Measurements from ENCODE around the gene VPS26B.

Gene VPS26B

DNA sequence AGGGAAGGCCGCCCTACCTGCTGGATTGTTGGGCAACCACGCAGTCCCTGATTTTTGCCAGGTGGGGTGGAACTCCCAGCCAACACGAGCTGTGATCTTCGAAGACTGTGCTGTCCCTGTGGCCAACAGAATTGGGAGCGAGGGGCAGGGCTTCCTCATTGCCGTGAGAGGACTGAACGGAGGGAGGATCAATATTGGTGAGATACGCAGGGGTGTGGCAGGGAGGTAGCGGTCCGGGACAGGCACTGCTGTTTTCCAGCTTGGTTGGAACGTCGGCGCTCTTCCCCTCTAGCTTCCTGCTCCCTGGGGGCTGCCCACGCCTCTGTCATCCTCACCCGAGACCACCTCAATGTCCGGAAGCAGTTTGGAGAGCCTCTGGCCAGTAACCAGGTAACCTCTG is 36.5 kb downstream of the VPS26B start:
- Histone ChIP-seq H3K4me1 (ENCODE audit: control insufficient read depth, insufficient read depth, low read length) (peaks cover 5% of the 10 kb centered on the region), H3K36me3 (ENCODE audit: control insufficient read depth, insufficient read depth, low read length, severe bottlenecking) (peaks cover 70% of the 10 kb centered on the region), H3K9me3 (ENCODE audit: control insufficient read depth, low read length) (no peaks in the 10 kb centered on the region), H3K27me3 (replicated peaks; ENCODE audit: control insufficient read depth, insufficient read depth, low read length) (no peaks in the 10 kb centered on the region), H3K4me3 (ENCODE audit: low read length) (no peak overlapping the region), H3K9ac (ENCODE audit: low read length) (no peak overlapping the region)
- DNase-seq (ENCODE audit: low read depth), result no peak

DNA sequence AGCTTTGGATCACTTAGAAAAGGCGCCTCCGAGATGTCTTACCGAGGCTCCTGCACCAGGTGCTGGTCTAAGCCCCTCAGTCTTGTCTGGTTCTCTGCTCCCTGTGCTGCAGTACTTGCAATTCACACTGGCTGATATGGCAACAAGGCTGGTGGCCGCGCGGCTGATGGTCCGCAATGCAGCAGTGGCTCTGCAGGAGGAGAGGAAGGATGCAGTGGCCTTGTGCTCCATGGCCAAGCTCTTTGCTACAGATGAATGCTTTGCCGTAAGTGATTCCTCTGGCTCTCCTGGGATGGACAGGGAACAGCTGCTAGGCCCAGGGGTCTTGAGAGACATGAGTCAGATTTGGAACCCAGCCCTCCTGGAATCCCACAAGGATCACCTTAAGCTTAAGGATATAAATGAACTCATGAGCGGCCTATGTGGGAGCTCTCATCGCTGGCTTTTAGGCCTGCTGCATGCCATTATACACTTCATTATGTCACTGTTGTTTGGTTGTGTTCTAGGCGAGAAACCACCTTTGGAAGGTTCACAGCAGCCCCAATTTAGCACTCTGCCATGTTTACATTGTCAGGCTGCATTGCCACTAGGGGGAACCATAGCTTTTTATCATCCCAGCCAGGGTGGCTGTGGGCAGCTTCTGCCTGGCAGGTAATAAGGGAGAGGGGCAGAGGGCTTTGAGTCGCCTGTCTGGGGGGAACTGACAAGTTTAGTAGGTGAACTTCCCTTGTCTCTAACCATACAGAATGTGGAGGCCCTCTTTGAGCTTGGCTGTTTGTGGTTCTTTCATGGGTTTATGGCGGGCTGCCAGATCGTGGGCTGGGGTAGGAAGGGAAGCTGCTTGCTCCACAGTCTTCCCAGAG is 37.4 kb downstream of the VPS26B start:
- Histone ChIP-seq H3K36me3 (ENCODE audit: control insufficient read depth, insufficient read depth, low read length, severe bottlenecking) (peaks cover 69% of the 10 kb centered on the region), H3K4me3 (ENCODE audit: low read length) (no peak overlapping the region), H3K27me3 (replicated peaks; ENCODE audit: control insufficient read depth, insufficient read depth, low read length) (no peaks in the 10 kb centered on the region), H3K9me3 (ENCODE audit: control insufficient read depth, low read length) (no peaks in the 10 kb centered on the region), H3K9ac (ENCODE audit: low read length) (no peak overlapping the region), H3K4me1 (ENCODE audit: control insufficient read depth, insufficient read depth, low read length) (peaks cover 7% of the 10 kb centered on the region)
- DNase-seq (ENCODE audit: low read depth), result peak; percentile 25

DNA sequence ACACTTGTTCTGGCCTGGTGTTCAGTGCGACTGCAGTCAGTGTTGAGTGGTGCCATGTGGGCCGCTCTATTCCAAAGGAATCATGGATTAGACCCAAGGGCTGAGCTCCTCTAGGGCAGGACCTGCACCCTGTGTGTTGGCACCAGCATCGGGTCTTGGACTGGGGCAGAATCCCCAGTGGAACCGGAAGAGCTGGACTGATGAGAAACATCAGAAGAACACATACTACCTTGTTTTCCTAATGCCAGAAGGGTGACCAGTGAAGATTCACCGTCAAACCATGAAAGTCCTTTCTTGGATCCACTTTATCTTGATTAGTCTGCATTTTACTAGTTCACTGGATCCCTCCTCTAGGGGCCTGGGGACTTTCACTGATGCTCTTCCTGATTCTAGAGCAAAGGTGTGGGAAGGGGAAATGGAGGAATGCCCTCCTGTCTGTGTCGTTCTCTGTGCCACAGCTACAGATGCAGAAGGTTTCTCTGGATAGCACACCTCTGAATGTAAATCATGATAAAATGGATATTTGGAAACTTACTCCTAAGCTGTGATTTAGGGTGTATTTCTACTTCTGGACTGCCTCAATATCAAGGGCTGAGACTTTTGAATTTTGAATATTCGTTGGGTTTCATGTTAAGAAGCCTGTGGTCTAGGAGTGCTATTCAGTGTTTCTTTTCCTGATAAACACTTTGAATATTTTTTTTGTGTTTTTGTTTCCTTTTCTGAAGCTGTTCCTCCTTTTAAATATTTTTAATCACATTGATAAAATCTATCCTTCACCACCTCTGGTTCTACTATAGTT is 40.7 kb downstream of the VPS26B start:
- Histone ChIP-seq H3K9ac (ENCODE audit: low read length) (no peak overlapping the region), H3K27me3 (replicated peaks; ENCODE audit: control insufficient read depth, insufficient read depth, low read length) (peaks cover 15% of the 10 kb centered on the region), H3K36me3 (ENCODE audit: control insufficient read depth, insufficient read depth, low read length, severe bottlenecking) (peaks cover 44% of the 10 kb centered on the region), H3K9me3 (ENCODE audit: control insufficient read depth, low read length) (no peaks in the 10 kb centered on the region), H3K4me3 (ENCODE audit: low read length) (no peak overlapping the region), H3K4me1 (ENCODE audit: control insufficient read depth, insufficient read depth, low read length) (peaks cover 13% of the 10 kb centered on the region)
- no peak for DNase-seq (ENCODE audit: low read depth)

DNA sequence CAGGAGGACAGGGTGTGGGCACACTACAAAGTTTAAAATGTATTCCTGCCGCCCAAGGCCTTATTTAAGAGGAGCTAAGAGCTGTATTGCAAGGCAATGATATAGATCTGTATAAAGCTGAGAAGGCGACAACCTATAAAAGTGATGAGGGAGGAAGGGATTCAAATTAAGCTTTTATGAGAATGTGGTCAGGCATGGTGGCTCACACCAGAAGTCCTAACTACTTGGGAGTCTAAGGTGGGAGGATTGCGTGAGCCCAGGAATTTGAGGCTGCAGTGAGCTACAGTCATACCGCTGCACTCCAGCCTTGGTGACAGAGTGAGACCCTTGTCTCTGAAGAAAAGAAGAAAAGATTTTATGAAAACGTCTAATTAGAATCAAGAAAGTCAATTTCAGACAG is 42.0 kb downstream of the VPS26B start:
- Histone ChIP-seq H3K4me3 (ENCODE audit: low read length) (peak overlapping the region; percentile 11), H3K9me3 (ENCODE audit: control insufficient read depth, low read length) (no peaks in the 10 kb centered on the region), H3K9ac (ENCODE audit: low read length) (no peak overlapping the region), H3K4me1 (ENCODE audit: control insufficient read depth, insufficient read depth, low read length) (peaks cover 13% of the 10 kb centered on the region), H3K36me3 (ENCODE audit: control insufficient read depth, insufficient read depth, low read length, severe bottlenecking) (peaks cover 31% of the 10 kb centered on the region), H3K27me3 (replicated peaks; ENCODE audit: control insufficient read depth, insufficient read depth, low read length) (peaks cover 24% of the 10 kb centered on the region)
- no peak for DNase-seq (ENCODE audit: low read depth)

DNA sequence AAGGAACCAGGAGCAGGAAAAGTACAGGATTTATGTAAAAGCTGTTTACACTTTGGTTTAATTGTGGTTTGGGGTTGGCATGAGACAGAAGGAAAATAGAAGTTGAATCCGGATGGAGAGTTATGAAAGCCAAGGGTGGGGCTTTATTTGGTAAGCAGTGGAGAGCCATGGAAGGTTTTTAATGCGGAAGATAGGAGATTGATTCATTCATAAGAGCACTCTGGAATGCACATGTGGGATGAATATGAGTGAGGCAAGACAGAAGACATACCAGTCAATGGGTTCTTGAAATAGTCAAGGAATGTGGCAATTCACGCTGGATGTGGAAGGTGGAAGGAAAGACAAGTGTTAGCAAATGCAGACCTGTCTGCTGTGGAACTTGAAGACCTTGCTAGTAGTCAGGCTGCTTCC is 42.4 kb downstream of the VPS26B start:
- peak overlapping the region; percentile 11 for H3K4me3 ChIP-seq (ENCODE audit: low read length)
- H3K36me3 ChIP-seq (ENCODE audit: control insufficient read depth, insufficient read depth, low read length, severe bottlenecking), result peaks cover 27% of the 10 kb centered on the region
- no peaks in the 10 kb centered on the region for H3K9me3 ChIP-seq (ENCODE audit: control insufficient read depth, low read length)
- H3K27me3 ChIP-seq (replicated peaks; ENCODE audit: control insufficient read depth, insufficient read depth, low read length), result peaks cover 28% of the 10 kb centered on the region
- DNase-seq (ENCODE audit: low read depth), result peak; percentile 82
- H3K4me1 ChIP-seq (ENCODE audit: control insufficient read depth, insufficient read depth, low read length), result peaks cover 13% of the 10 kb centered on the region
- H3K9ac ChIP-seq (ENCODE audit: low read length), result no peak overlapping the region

DNA sequence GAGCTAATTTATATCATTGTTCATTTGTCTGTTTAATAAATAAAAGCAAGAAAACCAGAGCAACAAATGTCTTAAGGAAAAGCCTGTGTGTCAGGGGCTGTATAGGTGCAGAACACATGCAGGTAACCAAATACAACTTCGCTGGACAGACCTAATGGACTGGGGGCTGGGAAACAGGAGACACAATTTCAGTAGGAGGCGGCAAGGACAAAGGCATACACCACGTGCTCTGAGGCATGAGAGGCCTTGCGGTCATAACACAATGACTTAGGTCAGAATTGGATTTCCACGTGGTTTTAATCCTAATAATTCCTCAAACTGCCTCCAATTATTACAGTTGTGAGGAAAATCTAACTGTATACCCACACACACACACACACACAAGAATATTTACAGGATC is 43.0 kb downstream of the VPS26B start:
- peaks cover 21% of the 10 kb centered on the region for H3K36me3 ChIP-seq (ENCODE audit: control insufficient read depth, insufficient read depth, low read length, severe bottlenecking)
- no peak for DNase-seq (ENCODE audit: low read depth)
- no peak overlapping the region for H3K4me3 ChIP-seq (ENCODE audit: low read length)
- H3K27me3 ChIP-seq (replicated peaks; ENCODE audit: control insufficient read depth, insufficient read depth, low read length), result peaks cover 34% of the 10 kb centered on the region
- H3K4me1 ChIP-seq (ENCODE audit: control insufficient read depth, insufficient read depth, low read length), result peaks cover 13% of the 10 kb centered on the region
- H3K9me3 ChIP-seq (ENCODE audit: control insufficient read depth, low read length), result no peaks in the 10 kb centered on the region
- no peak overlapping the region for H3K9ac ChIP-seq (ENCODE audit: low read length)

DNA sequence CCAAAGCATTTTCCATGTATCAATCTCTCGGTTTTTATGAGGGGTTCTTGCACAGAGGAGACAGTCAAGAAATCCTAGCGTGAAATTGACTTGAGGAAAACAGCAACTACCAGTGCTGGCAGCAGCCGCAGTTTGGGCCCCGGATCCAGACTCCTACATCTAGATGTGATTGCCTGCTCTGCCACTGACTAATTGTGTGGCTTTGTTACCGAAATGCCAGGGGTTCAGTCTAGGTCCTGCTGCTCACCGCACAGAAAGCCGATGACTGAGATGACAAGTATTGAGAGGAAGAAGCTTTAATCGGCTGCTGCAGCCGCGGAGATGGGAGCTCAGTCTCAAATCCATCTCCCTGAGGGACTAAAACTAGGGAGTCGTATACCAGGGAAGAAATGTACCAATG is 43.5 kb downstream of the VPS26B start:
- Histone ChIP-seq H3K9ac (ENCODE audit: low read length) (no peak overlapping the region), H3K4me1 (ENCODE audit: control insufficient read depth, insufficient read depth, low read length) (peaks cover 13% of the 10 kb centered on the region), H3K4me3 (ENCODE audit: low read length) (no peak overlapping the region), H3K36me3 (ENCODE audit: control insufficient read depth, insufficient read depth, low read length, severe bottlenecking) (peaks cover 16% of the 10 kb centered on the region), H3K9me3 (ENCODE audit: control insufficient read depth, low read length) (no peaks in the 10 kb centered on the region), H3K27me3 (replicated peaks; ENCODE audit: control insufficient read depth, insufficient read depth, low read length) (peaks cover 39% of the 10 kb centered on the region)
- no peak for DNase-seq (ENCODE audit: low read depth)

DNA sequence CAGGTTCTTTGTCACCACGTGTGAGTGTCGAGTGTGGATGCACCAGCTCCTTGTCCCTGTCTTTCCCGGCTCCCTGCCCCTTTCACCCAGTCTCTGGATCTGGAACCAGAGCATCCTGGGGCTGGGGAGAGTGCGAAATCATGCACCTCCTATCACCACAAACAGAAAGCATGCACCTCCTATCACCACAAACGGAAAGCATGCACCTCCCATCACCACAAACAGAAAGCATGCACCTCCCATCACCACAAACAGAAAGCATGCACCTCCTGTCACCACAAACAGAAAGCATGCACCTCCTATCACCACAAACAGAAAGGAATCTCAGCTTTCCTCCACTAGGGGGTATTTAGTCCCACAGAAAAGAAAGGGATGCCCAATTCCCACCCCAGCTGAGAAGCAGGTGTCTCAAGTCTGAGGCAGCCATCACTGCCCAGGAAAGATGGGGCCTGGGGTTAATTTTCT is 45.8 kb downstream of the VPS26B start:
- H3K9ac ChIP-seq (ENCODE audit: low read length), result no peak overlapping the region
- no peak for DNase-seq (ENCODE audit: low read depth)
- peaks cover 1% of the 10 kb centered on the region for H3K36me3 ChIP-seq (ENCODE audit: control insufficient read depth, insufficient read depth, low read length, severe bottlenecking)
- H3K4me3 ChIP-seq (ENCODE audit: low read length), result no peak overlapping the region
- peaks cover 62% of the 10 kb centered on the region for H3K27me3 ChIP-seq (replicated peaks; ENCODE audit: control insufficient read depth, insufficient read depth, low read length)
- H3K4me1 ChIP-seq (ENCODE audit: control insufficient read depth, insufficient read depth, low read length), result peaks cover 13% of the 10 kb centered on the region
- H3K9me3 ChIP-seq (ENCODE audit: control insufficient read depth, low read length), result no peaks in the 10 kb centered on the region

DNA sequence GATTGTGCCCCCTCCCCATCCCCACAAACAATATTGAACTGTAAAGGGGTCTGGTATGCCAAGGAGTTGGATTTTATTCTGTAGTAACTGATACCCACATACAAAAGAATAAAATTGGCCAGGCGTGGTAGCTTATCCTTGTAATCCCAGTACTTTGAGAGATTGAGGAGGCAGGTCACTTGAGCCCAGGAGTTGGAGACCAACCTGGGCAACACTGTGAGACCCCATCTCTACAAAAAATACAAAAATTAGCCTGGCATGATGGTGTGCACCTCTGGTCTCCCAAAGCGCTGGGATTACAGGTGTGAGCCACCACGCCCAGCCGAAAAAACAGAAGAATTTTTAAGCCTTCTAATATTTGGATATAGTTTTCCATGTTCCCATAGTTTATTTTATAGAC is 47.5 kb downstream of the VPS26B start:
- no peak overlapping the region for H3K9ac ChIP-seq (ENCODE audit: low read length)
- no peaks in the 10 kb centered on the region for H3K9me3 ChIP-seq (ENCODE audit: control insufficient read depth, low read length)
- peaks cover 74% of the 10 kb centered on the region for H3K27me3 ChIP-seq (replicated peaks; ENCODE audit: control insufficient read depth, insufficient read depth, low read length)
- no peak overlapping the region for H3K4me3 ChIP-seq (ENCODE audit: low read length)
- H3K36me3 ChIP-seq (ENCODE audit: control insufficient read depth, insufficient read depth, low read length, severe bottlenecking), result no peaks in the 10 kb centered on the region
- H3K4me1 ChIP-seq (ENCODE audit: control insufficient read depth, insufficient read depth, low read length), result peaks cover 5% of the 10 kb centered on the region
- DNase-seq (ENCODE audit: low read depth), result no peak

DNA sequence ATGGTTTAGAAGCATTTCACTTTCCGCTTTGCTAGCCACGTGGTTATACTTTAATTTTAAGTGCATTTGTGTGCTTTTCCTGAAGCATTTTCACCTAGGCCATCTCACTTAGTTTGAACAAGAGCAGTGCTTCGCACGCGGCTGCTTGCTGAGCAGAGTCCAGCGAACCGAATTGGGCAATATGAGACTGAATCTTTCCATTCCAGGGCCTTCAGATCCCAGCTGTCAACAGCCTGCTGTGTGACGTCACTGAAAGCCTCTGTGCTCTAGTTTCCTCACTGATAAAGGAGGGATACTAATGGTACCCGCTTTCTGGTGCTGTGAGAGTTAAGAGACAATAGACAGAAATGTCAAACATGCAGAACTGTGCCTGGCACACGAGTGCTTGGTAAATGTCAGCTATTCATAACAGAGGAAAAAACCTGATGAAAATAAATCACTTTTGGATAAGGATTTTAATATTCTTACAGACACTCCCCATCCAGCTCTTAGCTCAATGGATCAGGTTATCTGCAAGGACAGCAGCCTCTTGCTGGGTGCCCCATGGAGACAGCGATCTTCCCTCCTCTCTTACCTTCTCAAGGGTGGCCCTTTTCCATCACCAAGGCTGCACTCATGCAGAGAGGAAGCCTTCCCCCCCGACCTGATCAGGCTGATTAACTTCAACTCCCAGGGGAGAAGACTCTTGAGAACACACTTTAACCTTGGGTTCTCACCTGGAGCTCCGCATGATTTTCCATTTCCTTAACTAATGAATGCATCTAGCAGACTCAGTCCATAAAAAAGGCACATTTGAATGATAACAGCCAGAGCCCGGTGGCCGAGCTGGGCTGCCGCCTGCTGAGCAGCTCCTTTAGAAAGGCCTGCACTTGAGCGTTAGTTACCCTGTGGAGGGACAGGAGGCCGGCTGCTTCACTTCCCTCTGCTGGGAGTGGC is 48.2 kb downstream of the VPS26B start:
- Histone ChIP-seq H3K27me3 (replicated peaks; ENCODE audit: control insufficient read depth, insufficient read depth, low read length) (peaks cover 80% of the 10 kb centered on the region), H3K4me3 (ENCODE audit: low read length) (no peak overlapping the region), H3K9ac (ENCODE audit: low read length) (no peak overlapping the region), H3K36me3 (ENCODE audit: control insufficient read depth, insufficient read depth, low read length, severe bottlenecking) (no peaks in the 10 kb centered on the region), H3K4me1 (ENCODE audit: control insufficient read depth, insufficient read depth, low read length) (no peaks in the 10 kb centered on the region), H3K9me3 (ENCODE audit: control insufficient read depth, low read length) (no peaks in the 10 kb centered on the region)
- DNase-seq (ENCODE audit: low read depth), result peak; percentile 55
